Right lobe of liver (tissue), 6 donors: ENCODE data around the gene TLCD3A. TPM values are rescaled to one million over a fixed set of nuclear protein-coding genes. Genes with fewer than 3 reads are reported as not detected.

Source experiments
- ATAC-seq, 4 donors: fragments of 200-7000 bp; cut with Tn5 transposase; one replicate each; pipeline ENCODE4 v1.9.1; 2020; ENCODE audit warnings: mild to moderate bottlenecking in 4 of 4, moderate library complexity in 4 of 4
- DNase-seq, 3 donors: peaks; one replicate each; pipeline ENCODE4 v3.0.0-alpha.2; 2020
- H3K27ac ChIP-seq, 3 donors: fragments of 200-600 bp; one replicate each; pipeline ENCODE4 v1.8.0; 2022
- H3K27me3 ChIP-seq, 2 donors: fragments of 200-600 bp; one replicate each; pipeline ENCODE4 v1.8.0; 2022
- H3K36me3 ChIP-seq, 4 donors: fragments of 200-600 bp; sonication (generic) in 1 of 4; one replicate each; pipeline versions ENCODE4 v1.5.1 to v1.8.0; 2017 to 2022; ENCODE audit warnings: control low read depth in 1 of 4
- H3K4me1 ChIP-seq, 4 donors: fragments of 200-600 bp; sonication (generic) in 1 of 4; one replicate each; pipeline versions ENCODE4 v1.5.1 to v1.8.0; 2017 to 2022; ENCODE audit warnings: control low read depth in 1 of 4
- H3K4me3 ChIP-seq, 3 donors: fragments of 200-600 bp; one replicate each; pipeline ENCODE4 v1.8.0; 2022
- H3K9me3 ChIP-seq, 4 donors: fragments of 200-600 bp; sonication (generic) in 1 of 4; one replicate each; pipeline versions ENCODE4 v1.5.1 to v1.8.0; 2017 to 2022; ENCODE audit warnings: control low read depth in 1 of 4
- POLR2A ChIP-seq: fragments of 450-650 bp; IDR thresholded peaks from one replicate; pipeline ENCODE4 v1.6.1; 2017; ENCODE audit warnings: antibody characterized with exemption, mild to moderate bottlenecking
- WGBS: methylation state at CpG from one replicate; pipeline ENCODE4 v1.1.6; 2018; ENCODE audit warnings: low coverage, low lambda C conversion rate; ENCODE audit not compliant: insufficient coverage; ENCODE audit errors: missing lambda C conversion rate; 5-methylcytosine and 5-hydroxymethylcytosine counted together
- intact Hi-C, 2 donors: fragments of 100-400 bp; cut with DNase I; formaldehyde crosslinking; loops; one replicate each; pipeline versions ENCODE4 v1.11.2 to v1.14.1; 2022
- total RNA-seq, 6 experiments: library from RNA; depleted of rRNA in 2 of 6; stranded (reverse); fragments of >200 nt in 2 of 6; fragmentation: NEBNext Ultra II Directional in 3 of 6; extraction: Animal tissue kit (Norgen Biotek cat#: 25700) in 3 of 6; gene quantifications; one replicate each; pipeline versions ENCODE4 v1.1.0 to v1.2.4, GENCODE V29; 2016 to 2023
- TF ChIP-seq, protein P1 (sequence below), 4 donors: fragments of 200-600 bp in 3 of 4; fragments of 450-650 bp in 1 of 4; IDR thresholded peaks; one replicate each; pipeline versions ENCODE4 v1.5.1 to v1.8.0; 2016 to 2022; ENCODE audit warnings: antibody characterized with exemption in 4 of 4, mild to moderate bottlenecking in 2 of 4
- donor health status: DM: no; HTN: yes; CAD: no.
- donor health status: DM: no; HTN: no; CAD: no.
- donor health status: DM: no; HTN: no; CAD: no.
- donor health status: DM: no; HTN: yes; CAD: no.
- donor health status: DM: no; HTN: yes; CAD: no.

TLCD3A gene
- total RNA-seq, 6 experiments from 2014 or later: 0.59 to 11.5 (median 1.6) TPM

DNA sequence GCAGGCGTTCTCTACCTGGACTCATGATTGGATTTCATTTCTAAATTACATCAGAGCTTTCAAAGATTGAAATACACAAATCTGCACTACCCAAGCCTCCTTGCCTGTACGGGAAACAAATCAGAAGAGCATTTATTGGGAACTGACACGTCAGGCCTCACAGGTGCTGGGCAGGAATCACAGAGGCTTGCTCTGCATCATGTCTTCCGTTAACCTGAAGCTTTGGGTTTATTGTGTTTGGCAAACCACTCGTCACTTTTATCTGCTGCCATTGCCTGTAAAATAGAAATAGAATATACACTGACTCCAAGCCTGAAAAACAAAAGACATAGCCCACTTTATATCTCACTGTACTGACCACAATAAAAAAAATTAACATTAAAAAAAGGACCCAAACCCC lies 27.6 kb downstream of the TLCD3A start:
- H3K4me3 ChIP-seq: no peak overlapping the region
- no peak for ATAC-seq
- no peak for DNase-seq
- no peaks in the 10 kb centered on the region for H3K9me3 ChIP-seq
- TF ChIP-seq, protein P1, sequence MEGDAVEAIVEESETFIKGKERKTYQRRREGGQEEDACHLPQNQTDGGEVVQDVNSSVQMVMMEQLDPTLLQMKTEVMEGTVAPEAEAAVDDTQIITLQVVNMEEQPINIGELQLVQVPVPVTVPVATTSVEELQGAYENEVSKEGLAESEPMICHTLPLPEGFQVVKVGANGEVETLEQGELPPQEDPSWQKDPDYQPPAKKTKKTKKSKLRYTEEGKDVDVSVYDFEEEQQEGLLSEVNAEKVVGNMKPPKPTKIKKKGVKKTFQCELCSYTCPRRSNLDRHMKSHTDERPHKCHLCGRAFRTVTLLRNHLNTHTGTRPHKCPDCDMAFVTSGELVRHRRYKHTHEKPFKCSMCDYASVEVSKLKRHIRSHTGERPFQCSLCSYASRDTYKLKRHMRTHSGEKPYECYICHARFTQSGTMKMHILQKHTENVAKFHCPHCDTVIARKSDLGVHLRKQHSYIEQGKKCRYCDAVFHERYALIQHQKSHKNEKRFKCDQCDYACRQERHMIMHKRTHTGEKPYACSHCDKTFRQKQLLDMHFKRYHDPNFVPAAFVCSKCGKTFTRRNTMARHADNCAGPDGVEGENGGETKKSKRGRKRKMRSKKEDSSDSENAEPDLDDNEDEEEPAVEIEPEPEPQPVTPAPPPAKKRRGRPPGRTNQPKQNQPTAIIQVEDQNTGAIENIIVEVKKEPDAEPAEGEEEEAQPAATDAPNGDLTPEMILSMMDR (IDR thresholded peaks at IDR 0.05): no peak
- TF ChIP-seq POLR2A: no peak
- peaks cover 0 to 32% (median 4%) of the 10 kb centered on the region in 4 donors for H3K36me3 ChIP-seq
- no peaks in the 10 kb centered on the region for H3K4me1 ChIP-seq
- no peak overlapping the region for H3K27ac ChIP-seq
- 90% methylated on average over 5 of the region's 5 CpGs for WGBS
- no peaks in the 10 kb centered on the region for H3K27me3 ChIP-seq
- intact Hi-C loops: no loop called here

GRCh38 chr17:760371-760770 lies 28.0 kb downstream of the TLCD3A start:
- H3K27me3 ChIP-seq: no peaks in the 10 kb centered on the region
- no peak overlapping the region for H3K27ac ChIP-seq
- H3K9me3 ChIP-seq: no peaks in the 10 kb centered on the region
- H3K36me3 ChIP-seq: peaks cover 0 to 36% (median 4%) of the 10 kb centered on the region in 4 donors
- no peak overlapping the region for H3K4me3 ChIP-seq
- TF ChIP-seq, protein P1 (IDR thresholded peaks at IDR 0.05): no peak
- no peak for TF ChIP-seq POLR2A
- ATAC-seq: no peak
- DNase-seq: no peak
- H3K4me1 ChIP-seq: no peaks in the 10 kb centered on the region
- 58% methylated on average over 6 of the region's 9 CpGs for WGBS
- intact Hi-C loops: no loop called here

- DNase-seq (no peak), ATAC-seq (no peak)
- no peaks in the 10 kb centered on the region for H3K4me1 ChIP-seq
- peaks cover 5 to 47% (median 19%) of the 10 kb centered on the region in 4 donors for H3K36me3 ChIP-seq
- TF ChIP-seq POLR2A: no peak
- TF ChIP-seq, protein P1 (IDR thresholded peaks at IDR 0.05): no peak
- no peaks in the 10 kb centered on the region for H3K9me3 ChIP-seq
- 55% methylated on average over 2 of the region's 3 CpGs for WGBS
- intact Hi-C loops: no loop called here
- H3K27me3 ChIP-seq: no peaks in the 10 kb centered on the region
- H3K27ac ChIP-seq: no peak overlapping the region
- H3K4me3 ChIP-seq: no peak overlapping the region
Observed at GRCh38 chr17:767076-767475, 34.7 kb downstream of the TLCD3A start.

- no peak overlapping the region for H3K4me3 ChIP-seq
- intact Hi-C loops: no loop called here
- ATAC-seq: no peak
- H3K27me3 ChIP-seq: no peaks in the 10 kb centered on the region
- peaks cover 2 to 72% (median 29%) of the 10 kb centered on the region in 4 donors for H3K36me3 ChIP-seq
- no peak overlapping the region for H3K27ac ChIP-seq
- H3K4me1 ChIP-seq: no peaks in the 10 kb centered on the region
- 79% methylated on average over 5 of the region's 5 CpGs for WGBS
- TF ChIP-seq, protein P1 (IDR thresholded peaks at IDR 0.05): no peak
- no peak for TF ChIP-seq POLR2A
- H3K9me3 ChIP-seq: no peaks in the 10 kb centered on the region
- DNase-seq: no peak
Observed at GRCh38 chr17:773016-773415, 40.6 kb downstream of the TLCD3A start.
